Neural crest cell (in vitro differentiated cells): Measurements from ENCODE around the gene SWT1. TPM values are rescaled to one million over a fixed set of nuclear protein-coding genes. Genes with fewer than 3 reads are reported as not detected.

ENCODE experiments used
- DNase-seq: peaks from one replicate; pipeline ENCODE4 v3.0.0; 2021; ENCODE audit warnings: low read depth, mixed read lengths, low spot score
- H3K27ac Mint-ChIP-seq: one replicate; pipeline ENCODE4 v1.8.0; 2021; ENCODE audit warnings: mild to moderate bottlenecking, mixed read lengths; ENCODE audit not compliant: unreplicated experiment
- H3K27me3 Mint-ChIP-seq: 2 replicates; pipeline ENCODE4 v1.8.0; 2021; ENCODE audit warnings: low read depth, mild to moderate bottlenecking, mixed read lengths
- H3K36me3 Mint-ChIP-seq: 2 replicates; pipeline ENCODE4 v1.8.0; 2021; ENCODE audit warnings: low read depth, mild to moderate bottlenecking, mixed read lengths
- H3K4me1 Mint-ChIP-seq: 2 replicates; pipeline ENCODE4 v1.8.0; 2021; ENCODE audit warnings: mixed read lengths
- H3K4me3 Mint-ChIP-seq: one replicate; pipeline ENCODE4 v1.8.0; 2021; ENCODE audit warnings: mild to moderate bottlenecking, mixed read lengths
- H3K9me3 Mint-ChIP-seq: 2 replicates; pipeline ENCODE4 v1.8.0; 2021; ENCODE audit warnings: mixed read lengths
- CTCF ChIP-seq: fragments of 200-600 bp; sonication (generic); conservative IDR thresholded peaks from 2 replicates; pipeline ENCODE4 v1.5.0; 2021; ENCODE audit warnings: antibody characterized with exemption, mild to moderate bottlenecking
- total RNA-seq: library from RNA; stranded (reverse); gene quantifications from 2 replicates; pipeline ENCODE4 v1.2.1, GENCODE V29; 2021

SWT1 gene
- total RNA-seq, 1 donor from 2014 or later = 5.8 TPM

DNA sequence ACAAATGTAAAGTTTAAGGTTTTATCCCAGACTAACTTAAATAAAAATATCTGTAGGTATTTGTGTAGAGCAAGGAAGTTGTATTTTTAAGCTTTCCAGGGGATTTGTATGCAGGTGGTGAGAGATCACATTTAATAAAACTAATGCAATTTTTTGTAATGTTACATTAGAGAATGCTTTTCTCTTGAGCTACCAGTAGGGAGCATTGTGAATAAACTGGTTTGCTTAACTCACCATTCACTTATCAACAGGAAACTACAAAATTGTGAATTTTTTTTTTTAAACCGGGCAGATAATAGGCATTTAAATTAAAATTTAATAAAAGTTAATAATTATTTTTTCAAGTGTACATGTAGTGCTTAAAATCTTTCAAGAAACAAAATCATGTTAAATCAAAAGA lies 81.5 kb downstream of the SWT1 start:
- Mint-ChIP-seq H3K27me3 (no peaks in the 10 kb centered on the region), H3K4me1 (peaks cover 4% of the 10 kb centered on the region)

DNA sequence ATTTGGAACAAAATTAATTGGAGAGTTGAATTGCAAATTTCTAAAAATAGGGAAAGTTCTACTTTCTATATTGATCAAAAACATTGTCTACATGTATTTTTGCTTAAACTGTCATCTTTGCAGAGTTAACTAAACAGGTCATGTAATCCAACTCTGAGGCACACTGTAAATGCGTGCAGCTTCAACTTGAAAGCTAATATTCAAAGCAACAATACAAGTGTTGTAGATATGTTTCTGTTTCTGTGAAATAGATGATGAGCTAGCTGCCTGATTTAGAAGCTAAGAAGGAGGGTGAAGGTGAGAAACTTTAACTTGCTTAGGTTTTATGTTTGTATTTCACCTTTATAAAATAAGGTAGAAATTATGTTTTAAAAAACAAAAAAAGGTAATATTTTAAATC lies 82.9 kb downstream of the SWT1 start:
- Mint-ChIP-seq H3K4me3 (no peak overlapping the region), H3K27ac (no peak overlapping the region)
- no peak for DNase-seq

More for the DNA sequence above, 81.5 kb downstream of the SWT1 start:
- peaks cover 31% of the 10 kb centered on the region for H3K36me3 Mint-ChIP-seq
- no peak for DNase-seq
- peak; percentile 54 for TF ChIP-seq CTCF
- H3K4me3 Mint-ChIP-seq = no peak overlapping the region
- H3K27ac Mint-ChIP-seq = no peak overlapping the region
- peaks cover 7% of the 10 kb centered on the region for H3K9me3 Mint-ChIP-seq

GRCh38 chr1:185241127-185241526 lies 84.2 kb downstream of the SWT1 start:
- Mint-ChIP-seq H3K27me3 (no peaks in the 10 kb centered on the region), H3K36me3 (peaks cover 12% of the 10 kb centered on the region), H3K9me3 (peaks cover 3% of the 10 kb centered on the region), H3K4me3 (no peak overlapping the region), H3K27ac (no peak overlapping the region), H3K4me1 (peaks cover 4% of the 10 kb centered on the region)
- no peak for TF ChIP-seq CTCF
- DNase-seq = no peak

More for the DNA sequence above, 82.9 kb downstream of the SWT1 start:
- Mint-ChIP-seq H3K4me1 (peaks cover 4% of the 10 kb centered on the region), H3K9me3 (peaks cover 7% of the 10 kb centered on the region), H3K27me3 (no peaks in the 10 kb centered on the region), H3K36me3 (peaks cover 22% of the 10 kb centered on the region)
- TF ChIP-seq CTCF = no peak

GRCh38 chr1:185244015-185244747 lies 87.2 kb downstream of the SWT1 start:
- TF ChIP-seq CTCF = no peak
- Mint-ChIP-seq H3K4me1 (peaks cover 4% of the 10 kb centered on the region), H3K4me3 (no peak overlapping the region), H3K27me3 (no peaks in the 10 kb centered on the region), H3K9me3 (no peaks in the 10 kb centered on the region), H3K36me3 (no peaks in the 10 kb centered on the region), H3K27ac (no peak overlapping the region)
- DNase-seq = no peak

DNA sequence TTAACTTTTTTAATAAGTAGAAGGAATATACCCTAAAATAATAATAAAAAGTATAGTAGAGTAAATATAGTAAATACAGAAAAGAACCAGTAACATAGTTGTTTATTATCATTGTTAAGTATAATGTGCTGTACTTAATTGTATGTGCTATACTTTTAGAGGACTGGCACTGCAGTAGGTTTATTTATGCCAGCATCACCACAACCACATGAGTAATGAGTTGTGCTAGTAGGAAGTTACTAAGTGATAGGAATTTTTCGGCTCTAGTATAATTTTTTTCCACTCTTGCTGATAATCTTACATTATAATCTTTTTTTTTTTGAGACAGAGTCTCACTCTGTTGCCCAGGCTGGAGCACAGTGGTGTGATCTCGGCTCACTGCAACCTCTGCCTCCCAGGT lies 88.5 kb downstream of the SWT1 start:
- H3K9me3 Mint-ChIP-seq = no peaks in the 10 kb centered on the region
- no peak overlapping the region for H3K27ac Mint-ChIP-seq
- H3K36me3 Mint-ChIP-seq = no peaks in the 10 kb centered on the region
- no peaks in the 10 kb centered on the region for H3K27me3 Mint-ChIP-seq
- H3K4me3 Mint-ChIP-seq = no peak overlapping the region
- H3K4me1 Mint-ChIP-seq = peaks cover 7% of the 10 kb centered on the region
- no peak for DNase-seq
- no peak for TF ChIP-seq CTCF
